ENCODE data around the gene ZNF280C.

The ZNF280C gene

DNA sequence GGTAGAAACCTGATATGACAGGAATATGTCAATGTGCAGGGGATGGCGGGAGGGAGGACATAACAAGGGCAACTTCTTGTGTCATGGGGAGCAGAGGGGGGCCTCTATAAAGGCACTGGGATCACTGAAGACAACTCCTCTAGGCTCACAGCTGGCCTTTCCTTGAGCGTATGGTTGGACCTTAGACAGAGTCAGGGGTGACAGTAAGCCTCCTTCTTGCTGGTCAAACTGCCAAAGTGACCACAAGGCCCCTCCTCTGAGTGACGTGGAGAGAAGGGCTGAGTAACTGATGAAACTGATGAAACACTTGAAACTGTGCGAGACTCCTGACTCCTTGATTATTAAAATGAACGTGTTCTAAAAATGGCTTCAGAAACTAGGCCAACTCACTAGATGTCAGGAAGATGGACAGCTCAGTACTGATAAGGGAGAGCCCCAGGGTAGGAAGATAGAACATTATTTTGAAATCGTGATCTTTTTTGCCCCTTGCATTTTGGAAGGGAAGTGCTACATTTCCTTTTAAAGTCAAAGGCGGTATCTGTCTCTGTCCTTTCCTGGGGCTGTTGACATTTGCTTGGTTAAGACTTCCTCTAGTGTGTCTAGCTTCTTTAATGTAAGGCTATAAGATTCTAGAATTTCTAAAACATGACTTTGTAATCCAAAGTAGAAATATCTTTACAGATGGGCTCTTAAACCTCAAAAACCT, 95.4 kb downstream of the ZNF280C start:
- H3K27ac ChIP-seq (ENCODE audit: insufficient read depth in 1 of 2, low read depth in 1 of 2, low read length in 2 of 2, poor library complexity in 1 of 2, severe bottlenecking in 2 of 2): peak overlapping the region; percentile 33 to 79
- peak overlapping the region in 5 of 7 experiments; percentile 57 to 85 (median 75) for H3K4me3 ChIP-seq (ENCODE audit: control insufficient read depth in 1 of 7, extremely low read depth in 1 of 7, insufficient read depth in 4 of 7, low read depth in 2 of 7, low read length in 6 of 7)
- H3K36me3 ChIP-seq (ENCODE audit: control insufficient read depth in 4 of 4, insufficient read depth in 4 of 4, low read length in 3 of 4): no peaks in the 10 kb centered on the region
- 32% methylated on average over 6 of the region's 7 CpGs for WGBS (ENCODE audit: insufficient coverage)
- H3K4me1 ChIP-seq (ENCODE audit: control extremely low read depth in 1 of 4, control insufficient read depth in 4 of 4, insufficient read depth in 4 of 4, low read length in 3 of 4): peaks cover 14 to 67% (median 45%) of the 10 kb centered on the region in 4 experiments
- no peaks in the 10 kb centered on the region for H3K9me3 ChIP-seq (ENCODE audit: control extremely low read depth in 1 of 5, control insufficient read depth in 4 of 5, insufficient read depth in 2 of 5, low read depth in 1 of 5, low read length in 4 of 5)
- POLR2A ChIA-PET: interaction anchor here (1.3 to 1.4 kb wide), 2 partner anchors 8 to 10 kb away, joined by 3 to 4 read pairs; partner anchors contain the start of gene AIFM1
- DNase-seq: peak in 2 of 3 donors; percentile 39 to 47
- no peaks in the 10 kb centered on the region for H3K27me3 ChIP-seq (replicated peaks in 2 of 5; ENCODE audit: control insufficient read depth in 4 of 5, insufficient read depth in 5 of 5, low read length in 4 of 5)
- CTCF ChIA-PET: interaction anchor here (1.3 to 2.3 kb wide), 4 partner anchors 18 to 93 kb away, joined by 3 to 7 read pairs (median 4); no protein-coding TSS in a partner anchor

DNA sequence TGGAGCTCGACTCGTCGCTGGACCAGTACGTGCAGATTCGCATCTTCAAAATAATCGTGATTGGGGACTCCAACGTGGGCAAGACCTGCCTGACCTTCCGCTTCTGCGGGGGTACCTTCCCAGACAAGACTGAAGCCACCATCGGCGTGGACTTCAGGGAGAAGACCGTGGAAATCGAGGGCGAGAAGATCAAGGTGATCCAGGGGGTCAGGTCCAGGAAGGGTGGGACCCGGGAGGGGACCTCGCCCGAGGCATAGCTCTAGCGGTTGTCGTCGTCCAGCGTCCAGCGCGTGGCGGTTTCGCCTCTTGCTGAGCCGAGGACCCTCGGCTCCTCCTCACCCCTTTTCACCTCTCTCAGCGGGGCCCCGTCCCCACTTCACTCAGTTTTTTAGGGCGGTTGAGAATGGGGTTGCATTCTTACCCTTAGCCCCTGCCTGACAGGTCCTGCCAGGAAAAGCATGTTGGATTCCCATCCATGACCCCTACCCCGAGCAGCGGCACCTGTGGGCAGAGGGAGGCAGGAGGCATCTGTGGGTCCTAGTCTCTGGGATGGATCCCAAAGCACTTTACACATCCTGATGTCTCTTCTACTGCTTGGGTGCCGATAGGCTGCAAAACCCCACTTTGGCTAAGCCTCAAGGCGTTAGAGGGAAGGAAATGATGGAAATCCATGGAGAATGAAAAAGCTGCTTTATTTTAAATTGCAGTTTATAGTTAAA, 96.4 kb downstream of the ZNF280C start:
- peaks cover 14 to 56% (median 38%) of the 10 kb centered on the region in 4 experiments for H3K4me1 ChIP-seq (ENCODE audit: control extremely low read depth in 1 of 4, control insufficient read depth in 4 of 4, insufficient read depth in 4 of 4, low read length in 3 of 4)
- no peak for DNase-seq
- POLR2A ChIA-PET: interaction anchor here (1.3 kb wide), 2 partner anchors 8 to 11 kb away, joined by 3 to 5 read pairs; no protein-coding TSS in a partner anchor
- peak overlapping the region; percentile 57 to 85 (median 74) for H3K4me3 ChIP-seq (ENCODE audit: control insufficient read depth in 1 of 7, extremely low read depth in 1 of 7, insufficient read depth in 4 of 7, low read depth in 2 of 7, low read length in 6 of 7)
- no peaks in the 10 kb centered on the region for H3K9me3 ChIP-seq (ENCODE audit: control extremely low read depth in 1 of 5, control insufficient read depth in 4 of 5, insufficient read depth in 2 of 5, low read depth in 1 of 5, low read length in 4 of 5)
- CTCF ChIA-PET: interaction anchor here (1.3 to 2.3 kb wide), 4 partner anchors 19 to 92 kb away, joined by 3 to 7 read pairs (median 4); no protein-coding TSS in a partner anchor
- H3K27ac ChIP-seq (ENCODE audit: insufficient read depth in 1 of 2, low read depth in 1 of 2, low read length in 2 of 2, poor library complexity in 1 of 2, severe bottlenecking in 2 of 2): peak overlapping the region; percentile 66 to 79
- H3K36me3 ChIP-seq (ENCODE audit: control insufficient read depth in 4 of 4, insufficient read depth in 4 of 4, low read length in 3 of 4): no peaks in the 10 kb centered on the region
- 65% methylated on average over 30 of the region's 34 CpGs for WGBS (ENCODE audit: insufficient coverage)
- no peaks in the 10 kb centered on the region for H3K27me3 ChIP-seq (replicated peaks in 2 of 5; ENCODE audit: control insufficient read depth in 4 of 5, insufficient read depth in 5 of 5, low read length in 4 of 5)

DNA sequence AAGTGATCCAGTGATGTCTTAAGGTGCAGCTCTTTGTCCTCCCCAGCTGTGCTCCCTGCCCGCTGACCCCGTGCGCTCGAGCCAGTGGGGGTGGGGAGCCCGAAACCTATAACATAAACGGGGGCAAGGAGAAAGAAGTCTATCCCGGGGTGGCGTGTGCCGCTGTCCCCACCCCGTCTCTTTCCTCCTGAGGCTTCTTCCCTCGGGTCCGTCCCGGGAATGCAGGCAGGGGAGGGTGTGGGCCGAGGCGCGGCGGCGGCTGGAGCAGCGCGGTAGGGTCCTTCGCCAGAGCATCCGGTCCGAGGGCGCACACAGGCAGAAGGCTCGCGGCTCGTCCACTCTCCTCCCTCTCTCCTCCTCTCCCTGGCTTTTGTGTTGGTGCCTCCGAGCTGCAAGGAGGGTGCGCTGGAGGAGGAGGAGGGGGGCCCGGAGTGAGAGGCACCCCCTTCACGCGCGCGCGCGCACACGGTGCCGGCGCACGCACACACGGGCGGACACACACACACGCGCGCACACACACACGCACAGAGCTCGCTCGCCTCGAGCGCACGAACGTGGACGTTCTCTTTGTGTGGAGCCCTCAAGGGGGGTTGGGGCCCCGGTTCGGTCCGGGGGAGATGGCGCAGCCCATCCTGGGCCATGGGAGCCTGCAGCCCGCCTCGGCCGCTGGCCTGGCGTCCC, 97.1 kb downstream of the ZNF280C start, which contains the start of gene RAB33A:
RAB33A (plus strand) TSS at position 517 of the 681 bp plus-strand sequence; CDS start at position 618, 101 bp downstream.
- Histone ChIP-seq H3K4me3 (ENCODE audit: control insufficient read depth in 1 of 7, extremely low read depth in 1 of 7, insufficient read depth in 4 of 7, low read depth in 2 of 7, low read length in 6 of 7) (peak within 1 kb of the TSS; percentile 57 to 85 (median 74)), H3K9me3 (ENCODE audit: control extremely low read depth in 1 of 5, control insufficient read depth in 4 of 5, insufficient read depth in 2 of 5, low read depth in 1 of 5, low read length in 4 of 5) (no peaks in the 10 kb centered on the region), H3K4me1 (ENCODE audit: control extremely low read depth in 1 of 4, control insufficient read depth in 4 of 4, insufficient read depth in 4 of 4, low read length in 3 of 4) (peaks cover 19 to 55% (median 37%) of the 10 kb centered on the region in 4 experiments), H3K36me3 (ENCODE audit: control insufficient read depth in 4 of 4, insufficient read depth in 4 of 4, low read length in 3 of 4) (no peaks in the 10 kb centered on the region), H3K27me3 (replicated peaks in 2 of 5; ENCODE audit: control insufficient read depth in 4 of 5, insufficient read depth in 5 of 5, low read length in 4 of 5) (no peaks in the 10 kb centered on the region), H3K27ac (ENCODE audit: insufficient read depth in 1 of 2, low read depth in 1 of 2, low read length in 2 of 2, poor library complexity in 1 of 2, severe bottlenecking in 2 of 2) (peak within 1 kb of the TSS; percentile 66 to 84)
- CTCF ChIA-PET: interaction anchor here (0.5 to 2.3 kb wide), 4 partner anchors 10 to 90 kb away, joined by 3 to 4 read pairs (median 4); no protein-coding TSS in a partner anchor
- DNase-seq: peak in 2 of 3 donors; percentile 62 to 71
- POLR2A ChIA-PET: interaction anchor here (1.3 kb wide), 1 partner anchor 9 kb away, joined by 5 read pairs; no protein-coding TSS in a partner anchor
- WGBS (ENCODE audit: insufficient coverage): 39% methylated on average over 46 of the region's 61 CpGs

DNA sequence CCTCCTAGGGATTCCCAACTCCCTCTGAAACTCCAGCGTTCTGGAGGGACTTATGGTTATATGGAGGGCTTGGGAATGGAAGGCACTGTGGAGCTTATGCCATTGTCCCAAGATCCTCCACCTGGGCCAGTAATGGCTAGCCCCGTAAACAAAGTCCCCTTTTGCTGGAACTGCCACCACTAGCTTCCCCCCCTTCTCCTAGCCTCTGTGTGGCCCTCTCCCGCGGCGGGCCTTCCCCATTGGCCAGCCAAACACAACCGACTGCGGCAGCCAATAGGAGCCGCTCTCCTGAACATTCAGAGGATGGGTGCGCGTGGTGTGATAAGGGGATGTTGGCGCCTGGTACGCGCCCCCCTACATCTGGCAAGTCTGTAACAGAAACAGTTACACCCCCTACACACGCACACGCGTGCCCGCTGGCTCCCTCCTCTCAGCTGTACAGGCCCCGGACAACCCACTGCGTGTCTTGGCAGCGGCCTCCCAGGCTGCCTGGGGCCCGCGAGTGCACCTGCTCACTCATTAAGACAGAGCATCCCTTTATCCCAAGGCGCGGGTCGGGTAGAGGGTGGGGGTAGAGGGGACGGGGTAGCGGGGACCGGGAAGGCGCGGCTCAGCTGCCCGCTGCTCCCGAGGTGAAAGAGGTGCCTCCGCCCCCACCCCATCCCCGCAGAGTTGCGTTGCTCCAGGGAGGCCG, 97.8 kb downstream of the ZNF280C start:
- Histone ChIP-seq H3K27me3 (replicated peaks in 2 of 5; ENCODE audit: control insufficient read depth in 4 of 5, insufficient read depth in 5 of 5, low read length in 4 of 5) (no peaks in the 10 kb centered on the region), H3K9me3 (ENCODE audit: control extremely low read depth in 1 of 5, control insufficient read depth in 4 of 5, insufficient read depth in 2 of 5, low read depth in 1 of 5, low read length in 4 of 5) (no peaks in the 10 kb centered on the region), H3K27ac (ENCODE audit: insufficient read depth in 1 of 2, low read depth in 1 of 2, low read length in 2 of 2, poor library complexity in 1 of 2, severe bottlenecking in 2 of 2) (peak overlapping the region; percentile 66 to 84), H3K36me3 (ENCODE audit: control insufficient read depth in 4 of 4, insufficient read depth in 4 of 4, low read length in 3 of 4) (no peaks in the 10 kb centered on the region), H3K4me3 (ENCODE audit: control insufficient read depth in 1 of 7, extremely low read depth in 1 of 7, insufficient read depth in 4 of 7, low read depth in 2 of 7, low read length in 6 of 7) (peak overlapping the region; percentile 57 to 85 (median 74)), H3K4me1 (ENCODE audit: control extremely low read depth in 1 of 4, control insufficient read depth in 4 of 4, insufficient read depth in 4 of 4, low read length in 3 of 4) (peaks cover 19 to 51% (median 30%) of the 10 kb centered on the region in 4 experiments)
- CTCF ChIA-PET: interaction anchor here (0.5 to 2.3 kb wide), 7 partner anchors 9 to 93 kb away, joined by 3 to 8 read pairs (median 4); no protein-coding TSS in a partner anchor
- POLR2A ChIA-PET: interaction anchor here (1.1 to 1.3 kb wide), 3 partner anchors 8 to 61 kb away, joined by 5 to 7 read pairs (median 5); partner anchors contain the start of gene ELF4
- DNase-seq: peak; percentile 79 to 96 (median 93)
- 34% methylated on average over 25 of the region's 36 CpGs for WGBS (ENCODE audit: insufficient coverage)

DNA sequence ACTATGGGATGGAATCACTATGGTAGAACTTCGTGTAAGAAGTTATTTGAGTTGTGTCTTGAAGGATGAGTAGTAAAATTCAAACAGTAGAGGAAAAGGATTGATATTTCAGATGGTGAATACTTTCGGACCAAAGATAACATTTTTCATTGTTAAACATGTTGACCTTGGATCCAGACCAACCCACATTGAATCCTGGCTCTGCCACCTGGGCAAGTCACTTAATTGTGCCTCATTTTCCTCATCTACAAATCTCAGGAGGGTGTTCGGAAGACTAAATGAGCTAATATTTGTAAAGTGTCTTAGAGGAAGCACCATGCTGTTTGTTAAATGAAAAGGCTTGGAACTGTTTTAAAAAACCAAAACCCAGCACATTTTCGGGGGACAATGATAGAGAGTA, 101.7 kb downstream of the ZNF280C start:
- peak overlapping the region in 5 of 7 experiments; percentile 67 to 87 (median 72) for H3K4me3 ChIP-seq (ENCODE audit: control insufficient read depth in 1 of 7, extremely low read depth in 1 of 7, insufficient read depth in 4 of 7, low read depth in 2 of 7, low read length in 6 of 7)
- no peaks in the 10 kb centered on the region for H3K9me3 ChIP-seq (ENCODE audit: control extremely low read depth in 1 of 5, control insufficient read depth in 4 of 5, insufficient read depth in 2 of 5, low read depth in 1 of 5, low read length in 4 of 5)
- H3K36me3 ChIP-seq (ENCODE audit: control insufficient read depth in 4 of 4, insufficient read depth in 4 of 4, low read length in 3 of 4): no peaks in the 10 kb centered on the region
- ChIA-PET CTCF (interaction anchor here (0.9 to 1.6 kb wide), 5 partner anchors 9 to 33 kb away, joined by 3 to 4 read pairs (median 4); no protein-coding TSS in a partner anchor), POLR2A (no interaction called here)
- H3K27ac ChIP-seq (ENCODE audit: insufficient read depth in 1 of 2, low read depth in 1 of 2, low read length in 2 of 2, poor library complexity in 1 of 2, severe bottlenecking in 2 of 2): peak overlapping the region; percentile 94 to 96
- no peaks in the 10 kb centered on the region for H3K27me3 ChIP-seq (replicated peaks in 2 of 5; ENCODE audit: control insufficient read depth in 4 of 5, insufficient read depth in 5 of 5, low read length in 4 of 5)
- no peak for DNase-seq
- peaks cover 4 to 29% (median 13%) of the 10 kb centered on the region in 4 experiments for H3K4me1 ChIP-seq (ENCODE audit: control extremely low read depth in 1 of 4, control insufficient read depth in 4 of 4, insufficient read depth in 4 of 4, low read length in 3 of 4)
- WGBS (ENCODE audit: insufficient coverage): 43% methylated on average over 1 of the region's 4 CpGs

DNA sequence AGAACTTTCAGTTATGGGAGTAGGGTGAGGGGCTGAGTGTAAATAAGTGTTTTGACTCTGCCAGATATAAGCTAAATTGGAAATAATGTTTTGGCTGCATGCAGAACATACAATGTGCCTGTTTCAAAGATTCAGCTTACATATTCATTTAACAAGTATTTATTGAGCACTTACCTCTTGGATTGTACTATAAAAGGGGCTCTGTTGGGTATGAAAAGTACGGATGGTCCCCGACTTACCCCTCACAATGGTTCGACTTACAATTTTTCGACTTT, 102.3 kb downstream of the ZNF280C start:
- Histone ChIP-seq H3K27ac (ENCODE audit: insufficient read depth in 1 of 2, low read depth in 1 of 2, low read length in 2 of 2, poor library complexity in 1 of 2, severe bottlenecking in 2 of 2) (peak overlapping the region; percentile 94 to 96), H3K36me3 (ENCODE audit: control insufficient read depth in 4 of 4, insufficient read depth in 4 of 4, low read length in 3 of 4) (no peaks in the 10 kb centered on the region), H3K4me1 (ENCODE audit: control extremely low read depth in 1 of 4, control insufficient read depth in 4 of 4, insufficient read depth in 4 of 4, low read length in 3 of 4) (peaks cover 2 to 28% (median 13%) of the 10 kb centered on the region in 4 experiments), H3K9me3 (ENCODE audit: control extremely low read depth in 1 of 5, control insufficient read depth in 4 of 5, insufficient read depth in 2 of 5, low read depth in 1 of 5, low read length in 4 of 5) (no peaks in the 10 kb centered on the region), H3K4me3 (ENCODE audit: control insufficient read depth in 1 of 7, extremely low read depth in 1 of 7, insufficient read depth in 4 of 7, low read depth in 2 of 7, low read length in 6 of 7) (peak overlapping the region in 6 of 7 experiments; percentile 67 to 87 (median 76)), H3K27me3 (replicated peaks in 2 of 5; ENCODE audit: control insufficient read depth in 4 of 5, insufficient read depth in 5 of 5, low read length in 4 of 5) (no peaks in the 10 kb centered on the region)
- no peak for DNase-seq
- 52% methylated on average over 3 of the region's 4 CpGs for WGBS (ENCODE audit: insufficient coverage)
- POLR2A ChIA-PET: no interaction called here
- CTCF ChIA-PET: interaction anchor here (0.9 to 1.6 kb wide), 4 partner anchors 10 to 33 kb away, joined by 3 to 4 read pairs (median 4); no protein-coding TSS in a partner anchor
